T-helper 1 cell treated with Interleukin-12 subunit alpha and Interleukin-12 subunit beta and Interleukin-4 antibody, amounts not matched to agents 30 μg/mL and 1 μg/mL, for 36 hours (primary cell): Measurements from ENCODE around the gene UROS.

Experiments used
- H3K27ac Mint-ChIP-seq: one replicate; pipeline ENCODE4 v1.8.0; 2021; ENCODE audit warnings: mild to moderate bottlenecking, mixed read lengths
- H3K27me3 Mint-ChIP-seq: one replicate; pipeline ENCODE4 v1.8.0; 2021; ENCODE audit warnings: low read depth, mixed read lengths
- H3K36me3 Mint-ChIP-seq: one replicate; pipeline ENCODE4 v1.8.0; 2021; ENCODE audit warnings: low read depth, mixed read lengths
- H3K4me1 Mint-ChIP-seq: one replicate; pipeline ENCODE4 v1.8.0; 2021; ENCODE audit warnings: low read depth, mixed read lengths
- H3K4me3 Mint-ChIP-seq: one replicate; pipeline ENCODE4 v1.8.0; 2021; ENCODE audit warnings: mild to moderate bottlenecking, moderate library complexity, mixed read lengths
- H3K9me3 Mint-ChIP-seq: one replicate; pipeline ENCODE4 v1.8.0; 2021; ENCODE audit warnings: mixed read lengths

Gene UROS

DNA sequence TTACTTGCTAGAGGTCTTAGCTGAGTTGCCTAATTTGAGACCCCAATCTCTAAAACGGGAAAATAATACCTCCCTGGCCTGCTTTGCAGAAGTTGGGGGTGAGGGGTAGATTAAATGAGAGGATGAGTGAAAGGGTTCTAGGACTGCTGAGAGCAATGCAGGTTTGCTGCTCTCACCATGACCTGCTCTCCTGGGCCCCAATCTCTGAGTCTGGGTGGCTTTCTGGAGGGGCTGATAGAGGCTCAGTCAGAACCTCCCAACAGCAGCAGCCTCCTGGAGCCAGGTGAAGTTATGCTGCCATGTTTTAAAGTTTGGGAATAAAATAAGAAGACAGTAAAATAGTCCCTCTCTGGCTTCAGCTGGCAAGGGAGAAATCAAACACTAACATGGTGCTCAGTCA lies 7.3 kb downstream of the UROS start:
- no peaks in the 10 kb centered on the region for H3K27me3 Mint-ChIP-seq
- no peak overlapping the region for H3K4me3 Mint-ChIP-seq
- H3K36me3 Mint-ChIP-seq, result peaks cover 11% of the 10 kb centered on the region
- no peaks in the 10 kb centered on the region for H3K9me3 Mint-ChIP-seq
- H3K4me1 Mint-ChIP-seq, result peaks cover 4% of the 10 kb centered on the region
- no peak overlapping the region for H3K27ac Mint-ChIP-seq

DNA sequence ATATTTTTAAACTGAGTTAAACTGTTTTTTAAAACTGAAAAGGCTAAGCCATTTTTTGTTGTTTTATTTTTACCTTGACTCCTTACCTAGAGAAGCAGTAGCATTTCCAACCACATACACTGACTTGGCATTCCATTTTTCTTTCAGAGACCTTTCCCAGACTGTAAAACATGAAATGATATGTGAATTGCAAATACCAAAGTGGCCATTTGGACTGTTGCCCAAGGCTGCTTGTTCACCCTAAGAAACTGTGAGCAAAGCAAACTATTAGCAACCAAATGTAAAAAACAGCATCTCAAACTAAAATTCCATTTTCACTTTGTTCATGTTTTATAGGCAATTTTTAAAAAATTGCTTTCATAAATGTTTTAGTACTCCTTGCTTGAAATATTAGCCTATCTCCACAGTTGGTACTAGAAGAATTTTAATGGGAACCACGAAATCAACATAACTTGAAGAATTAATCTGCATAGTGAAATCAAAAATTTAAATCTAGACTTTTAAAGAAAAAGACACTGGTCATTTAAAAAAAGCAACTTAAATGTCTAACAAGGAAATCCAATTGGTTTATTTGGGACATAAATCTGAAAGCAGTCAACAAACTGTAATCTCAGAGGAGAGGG lies 10.8 kb downstream of the UROS start:
- no peak overlapping the region for H3K27ac Mint-ChIP-seq
- H3K9me3 Mint-ChIP-seq, result no peaks in the 10 kb centered on the region

DNA sequence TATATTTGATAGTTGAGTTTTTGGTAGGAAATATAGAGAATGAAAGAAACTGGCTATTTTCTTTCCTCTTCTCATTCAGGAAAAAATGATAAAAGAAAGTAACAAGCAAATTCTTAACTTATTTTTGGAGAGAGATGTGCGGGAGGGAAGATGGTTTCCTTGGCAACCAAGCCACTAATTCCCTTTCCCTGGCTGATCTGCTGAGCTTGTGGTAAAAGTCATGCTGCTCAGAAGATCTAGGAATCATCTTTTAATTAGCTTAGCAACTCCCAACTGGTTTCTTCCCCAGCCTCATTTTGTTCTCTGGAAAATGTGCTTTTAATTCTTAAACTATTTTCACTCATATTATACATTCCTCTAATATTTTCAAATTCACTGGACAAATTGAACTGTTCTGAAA lies 11.8 kb downstream of the UROS start:
- Mint-ChIP-seq H3K4me3 (no peak overlapping the region), H3K27me3 (no peaks in the 10 kb centered on the region), H3K27ac (no peak overlapping the region), H3K9me3 (no peaks in the 10 kb centered on the region), H3K4me1 (peaks cover 12% of the 10 kb centered on the region), H3K36me3 (peaks cover 27% of the 10 kb centered on the region)

More for the DNA sequence above, 10.8 kb downstream of the UROS start:
- Mint-ChIP-seq H3K4me3 (no peak overlapping the region), H3K27me3 (no peaks in the 10 kb centered on the region), H3K36me3 (peaks cover 22% of the 10 kb centered on the region), H3K4me1 (peaks cover 12% of the 10 kb centered on the region)

DNA sequence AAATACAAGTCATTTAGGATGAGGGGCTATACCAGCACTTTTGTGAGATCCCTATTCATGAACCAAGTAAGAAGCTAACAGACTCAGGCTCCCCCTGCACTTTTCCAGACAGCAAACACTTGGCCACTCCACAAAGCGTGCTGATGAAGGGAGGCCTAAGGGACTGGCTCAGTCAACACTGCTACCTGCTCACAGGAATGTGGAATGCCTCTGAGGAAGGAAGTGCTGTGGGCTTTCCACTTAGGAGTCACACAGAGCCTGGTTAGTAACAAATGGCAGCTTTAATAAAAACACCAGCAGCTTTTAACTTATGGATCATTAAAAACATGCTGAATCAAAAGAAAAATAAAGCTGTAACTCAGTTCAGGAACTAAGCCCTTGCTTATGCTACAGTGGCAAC lies 15.0 kb downstream of the UROS start:
- Mint-ChIP-seq H3K4me3 (no peak overlapping the region), H3K4me1 (peaks cover 12% of the 10 kb centered on the region), H3K27me3 (no peaks in the 10 kb centered on the region), H3K27ac (no peak overlapping the region), H3K9me3 (no peaks in the 10 kb centered on the region), H3K36me3 (peaks cover 26% of the 10 kb centered on the region)

DNA sequence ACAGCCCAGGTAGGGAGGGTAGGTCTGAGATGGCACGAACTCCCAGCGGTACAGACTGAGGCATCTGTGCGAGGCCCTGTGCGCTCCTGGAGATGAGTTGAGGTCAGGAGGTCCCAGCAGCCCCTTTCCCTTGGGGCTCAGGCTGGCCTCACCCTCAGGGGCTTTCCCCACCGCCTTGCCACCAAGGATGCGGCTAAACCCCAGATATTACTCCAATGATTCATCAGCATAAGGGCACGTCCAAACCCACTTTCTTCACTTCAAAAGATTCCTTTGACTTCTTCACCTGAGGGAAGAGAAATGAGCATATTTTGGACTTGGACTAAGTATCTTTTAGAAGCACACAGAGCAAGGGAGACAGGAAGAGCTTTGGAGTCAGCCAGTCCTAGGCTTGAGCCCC lies 20.3 kb downstream of the UROS start:
- Mint-ChIP-seq H3K27me3 (no peaks in the 10 kb centered on the region), H3K36me3 (peaks cover 15% of the 10 kb centered on the region), H3K4me1 (peaks cover 4% of the 10 kb centered on the region), H3K9me3 (no peaks in the 10 kb centered on the region), H3K27ac (no peak overlapping the region), H3K4me3 (no peak overlapping the region)

DNA sequence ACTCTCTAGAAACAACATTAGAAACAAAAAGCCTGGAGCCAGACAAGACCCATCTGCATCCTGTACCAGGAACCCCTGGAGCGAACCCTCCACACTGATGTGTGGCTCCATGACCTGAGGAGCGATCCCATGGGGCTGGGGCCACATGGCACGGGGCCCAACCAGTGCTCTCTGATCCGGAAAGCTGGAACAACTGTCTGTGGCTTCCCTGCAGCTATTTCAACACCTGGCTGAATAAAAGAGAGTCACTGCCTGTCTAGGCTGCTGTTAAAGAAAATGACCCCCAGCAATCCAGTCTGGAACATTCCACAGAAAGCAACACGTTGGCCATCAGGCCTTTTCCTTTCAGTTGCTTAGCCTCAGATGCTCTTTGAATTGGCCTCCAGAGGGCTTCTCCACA lies 20.9 kb downstream of the UROS start:
- Mint-ChIP-seq H3K9me3 (no peaks in the 10 kb centered on the region), H3K4me3 (no peak overlapping the region), H3K27ac (no peak overlapping the region), H3K27me3 (no peaks in the 10 kb centered on the region), H3K36me3 (peaks cover 14% of the 10 kb centered on the region), H3K4me1 (no peaks in the 10 kb centered on the region)

DNA sequence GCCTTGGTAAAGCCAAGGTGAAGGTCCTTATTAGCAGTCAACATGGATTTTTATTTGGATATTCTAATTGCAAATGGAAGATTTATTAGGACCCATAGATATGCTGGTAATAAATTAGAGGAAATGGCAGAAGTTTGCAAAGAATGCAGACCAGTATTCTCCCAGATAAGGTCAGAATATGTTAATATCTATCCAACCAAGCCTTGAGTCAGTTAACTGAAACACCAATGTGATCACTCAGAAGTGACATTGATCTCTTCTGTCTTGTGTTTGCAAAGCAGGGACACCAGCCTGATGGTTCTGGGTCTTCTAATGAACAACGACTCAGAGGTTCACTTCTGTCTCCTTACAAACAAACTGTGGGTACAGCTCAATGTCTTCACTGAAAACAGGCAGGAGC lies 21.5 kb downstream of the UROS start:
- Mint-ChIP-seq H3K9me3 (no peaks in the 10 kb centered on the region), H3K36me3 (peaks cover 12% of the 10 kb centered on the region), H3K27ac (no peak overlapping the region), H3K4me3 (no peak overlapping the region), H3K4me1 (no peaks in the 10 kb centered on the region), H3K27me3 (no peaks in the 10 kb centered on the region)

DNA sequence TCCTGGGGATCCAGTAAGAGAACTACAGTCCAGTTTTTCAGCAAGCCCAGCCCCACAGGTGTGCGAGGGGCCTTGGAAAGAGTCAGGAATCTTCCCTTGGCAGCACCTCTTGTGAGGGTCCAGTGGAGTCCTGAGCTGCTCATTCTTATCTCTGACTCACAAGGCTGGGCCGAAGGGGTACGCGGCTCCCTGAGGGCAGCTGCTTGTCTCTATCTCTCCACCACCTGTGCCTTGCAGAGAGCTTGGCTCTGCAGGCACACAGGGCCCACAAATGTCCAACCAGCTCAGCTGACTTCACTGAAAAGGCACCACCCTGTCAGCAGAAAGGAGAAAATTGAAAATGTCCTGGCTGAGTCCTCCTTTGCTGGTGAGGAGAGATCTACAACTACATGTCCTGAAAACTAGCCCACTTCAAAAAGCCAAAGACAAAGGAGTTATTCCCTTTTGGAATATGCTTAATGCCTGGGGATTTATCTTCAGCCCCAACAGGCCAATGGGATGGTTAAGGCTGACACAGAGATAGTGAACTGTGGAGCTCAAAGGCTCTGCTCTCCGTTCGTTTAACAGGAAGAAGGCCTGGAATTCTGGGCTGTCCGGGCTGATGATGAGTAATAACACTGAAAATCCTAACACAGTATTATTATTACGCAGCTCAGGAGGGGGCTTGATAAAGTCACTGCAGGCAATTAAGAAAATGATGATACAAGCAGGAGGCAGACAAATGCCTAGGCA lies 23.4 kb downstream of the UROS start:
- H3K27ac Mint-ChIP-seq, result no peak overlapping the region
- no peaks in the 10 kb centered on the region for H3K4me1 Mint-ChIP-seq
- no peaks in the 10 kb centered on the region for H3K27me3 Mint-ChIP-seq
- H3K9me3 Mint-ChIP-seq, result no peaks in the 10 kb centered on the region
- peaks cover 7% of the 10 kb centered on the region for H3K36me3 Mint-ChIP-seq
- no peak overlapping the region for H3K4me3 Mint-ChIP-seq

DNA sequence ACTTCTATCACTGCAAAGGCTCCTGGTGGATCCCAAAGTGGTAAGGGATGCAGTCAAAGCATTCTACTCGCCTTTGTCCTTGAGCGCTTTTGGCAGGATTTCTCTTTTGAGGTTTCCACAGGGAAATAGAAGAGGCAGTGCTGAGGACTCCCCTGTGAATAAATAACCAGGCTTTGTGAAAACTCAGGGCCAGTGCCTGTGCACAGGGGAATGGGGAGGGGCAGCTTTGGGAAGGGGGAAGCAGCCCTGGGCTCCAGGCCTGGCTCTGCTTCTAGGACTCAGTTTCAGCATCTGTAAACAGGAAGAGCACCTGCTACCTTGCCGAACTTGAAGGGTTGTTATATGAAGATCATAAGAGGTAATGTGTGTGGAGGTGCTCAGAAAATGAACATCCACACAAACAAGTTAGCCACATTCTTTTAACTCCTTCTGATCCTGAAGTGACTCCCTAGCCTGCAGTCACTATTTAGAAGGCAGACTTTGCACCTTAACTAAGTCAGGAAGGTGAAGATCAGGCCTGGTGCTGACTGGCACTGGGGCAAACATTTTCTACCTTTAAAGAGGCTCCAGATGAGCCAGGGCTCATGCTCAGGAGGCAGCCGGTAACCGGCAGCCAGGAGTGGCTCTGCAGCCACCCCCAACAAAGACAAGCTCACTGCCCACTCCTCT lies 24.9 kb downstream of the UROS start:
- H3K36me3 Mint-ChIP-seq, result peaks cover 11% of the 10 kb centered on the region
- no peaks in the 10 kb centered on the region for H3K4me1 Mint-ChIP-seq
- H3K9me3 Mint-ChIP-seq, result no peaks in the 10 kb centered on the region
- no peak overlapping the region for H3K4me3 Mint-ChIP-seq
- H3K27me3 Mint-ChIP-seq, result no peaks in the 10 kb centered on the region
- no peak overlapping the region for H3K27ac Mint-ChIP-seq

DNA sequence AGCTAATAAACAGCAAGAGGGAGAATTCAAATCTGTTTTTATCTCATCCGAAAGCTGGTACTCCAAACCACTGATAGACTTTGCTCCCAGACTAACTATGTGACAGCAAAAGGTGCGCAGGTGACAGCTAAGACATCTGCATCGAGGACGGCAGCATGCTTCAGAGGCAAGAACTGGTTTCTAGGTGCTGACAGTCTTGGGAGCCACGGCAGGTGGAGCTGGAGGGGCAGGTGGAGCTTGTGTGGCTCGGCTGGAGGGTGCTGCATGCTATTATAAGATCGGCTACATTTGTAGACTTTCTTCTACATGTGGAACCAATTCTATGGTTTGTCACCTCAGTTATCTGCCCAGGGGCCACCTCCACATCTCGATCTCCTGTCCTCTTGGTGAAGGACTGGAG lies 25.6 kb downstream of the UROS start:
- Mint-ChIP-seq H3K27me3 (no peaks in the 10 kb centered on the region), H3K4me1 (peaks cover 1% of the 10 kb centered on the region), H3K9me3 (no peaks in the 10 kb centered on the region), H3K36me3 (peaks cover 10% of the 10 kb centered on the region), H3K27ac (no peak overlapping the region), H3K4me3 (no peak overlapping the region)

DNA sequence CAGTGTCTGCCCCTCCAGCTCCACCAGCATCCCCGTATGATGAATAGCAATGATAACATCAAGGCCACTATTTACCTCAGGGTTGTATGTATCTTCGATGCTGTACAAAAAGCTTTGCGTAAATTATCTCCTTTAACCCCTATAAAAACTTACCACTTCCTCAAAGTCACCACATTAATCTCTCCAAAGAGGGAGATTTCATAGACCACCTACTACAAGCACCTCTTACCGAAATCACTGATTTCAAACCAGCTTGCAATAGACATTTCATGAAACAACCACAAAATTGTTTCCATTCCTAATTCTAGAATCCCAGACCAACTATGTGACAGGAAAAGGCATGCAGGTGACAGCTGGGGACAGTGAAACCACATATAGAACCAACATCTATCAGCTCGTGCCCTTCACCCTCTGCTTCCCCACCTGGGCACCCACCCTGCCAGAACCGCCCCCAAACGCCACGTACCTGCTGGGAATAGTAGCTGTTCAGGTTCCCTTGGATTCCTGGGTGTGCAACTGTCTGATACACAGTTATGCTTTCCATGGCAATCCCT lies 27.3 kb downstream of the UROS start:
- Mint-ChIP-seq H3K36me3 (peaks cover 15% of the 10 kb centered on the region), H3K9me3 (no peaks in the 10 kb centered on the region), H3K4me3 (no peak overlapping the region), H3K4me1 (peaks cover 2% of the 10 kb centered on the region), H3K27ac (no peak overlapping the region), H3K27me3 (no peaks in the 10 kb centered on the region)

DNA sequence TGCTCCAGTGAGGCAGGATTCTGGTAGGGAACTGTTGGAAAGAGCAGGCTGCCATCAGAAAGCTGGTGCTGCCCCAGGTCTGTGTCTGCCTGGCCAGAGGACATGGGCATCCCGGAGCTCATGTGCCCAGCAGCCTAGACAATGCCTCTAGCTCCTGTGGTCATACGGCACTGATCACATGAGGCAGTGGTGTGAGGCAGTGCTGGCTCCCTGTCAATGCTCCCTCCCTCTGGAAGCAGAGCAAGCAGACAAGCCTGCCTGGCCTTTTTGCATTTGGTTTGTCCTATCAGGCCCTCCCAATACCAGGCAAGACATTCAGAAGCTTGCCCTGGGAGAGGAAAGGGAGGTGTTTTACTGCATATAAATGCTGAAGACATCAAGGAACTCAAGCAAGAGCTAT lies 27.9 kb downstream of the UROS start:
- peaks cover 4% of the 10 kb centered on the region for H3K4me1 Mint-ChIP-seq
- no peak overlapping the region for H3K27ac Mint-ChIP-seq
- H3K27me3 Mint-ChIP-seq, result no peaks in the 10 kb centered on the region
- H3K4me3 Mint-ChIP-seq, result no peak overlapping the region
- H3K9me3 Mint-ChIP-seq, result no peaks in the 10 kb centered on the region
- peaks cover 15% of the 10 kb centered on the region for H3K36me3 Mint-ChIP-seq

DNA sequence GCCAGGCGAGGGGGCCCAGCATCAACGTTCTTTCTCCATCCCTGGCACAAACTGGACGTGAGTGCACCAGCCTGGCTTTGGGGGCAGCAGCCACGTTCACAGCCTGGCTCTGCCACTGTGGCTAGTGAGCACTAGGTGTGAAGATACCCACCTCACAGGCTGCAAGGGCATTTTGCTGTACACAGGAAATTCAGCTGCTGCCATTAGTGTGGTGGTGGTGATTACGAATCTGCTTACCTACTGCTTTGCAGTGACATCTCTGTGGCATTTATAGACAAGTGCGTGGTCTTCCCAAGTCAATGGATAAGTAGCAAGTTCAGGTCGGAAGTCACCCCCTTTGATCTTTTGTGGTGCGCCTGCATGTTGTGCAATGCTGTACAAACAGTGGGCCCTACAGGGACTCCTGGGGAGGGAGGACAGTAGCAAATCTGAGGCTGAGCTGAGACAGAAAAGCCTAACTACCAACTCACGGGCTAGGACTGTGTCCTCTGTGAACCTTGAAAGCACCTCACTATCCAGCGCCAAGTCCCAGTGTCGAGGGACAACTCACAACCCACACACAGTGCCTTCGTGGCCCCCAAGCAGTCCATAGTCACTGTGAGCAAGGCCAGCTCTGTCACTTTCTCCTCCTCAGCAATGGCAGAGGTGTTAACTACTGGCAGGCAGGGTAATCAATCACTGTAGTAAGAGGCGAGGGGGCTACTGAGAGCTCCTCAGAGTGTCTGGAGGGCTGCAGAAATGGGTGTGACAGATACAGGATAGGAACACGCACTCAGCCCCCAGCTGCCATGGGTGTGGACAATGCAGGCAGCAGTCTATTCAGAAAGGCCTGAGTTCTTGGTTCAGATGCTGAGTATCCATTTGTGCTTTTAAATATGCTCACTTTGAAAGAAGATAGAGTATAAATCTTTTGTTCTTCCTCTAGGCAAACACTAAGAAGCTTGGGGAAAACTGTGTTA lies 30.4 kb downstream of the UROS start:
- Mint-ChIP-seq H3K9me3 (no peaks in the 10 kb centered on the region), H3K4me1 (peaks cover 16% of the 10 kb centered on the region), H3K4me3 (no peak overlapping the region), H3K27me3 (no peaks in the 10 kb centered on the region), H3K36me3 (peaks cover 21% of the 10 kb centered on the region), H3K27ac (no peak overlapping the region)
